22Rv1 (cell line): Measurements from ENCODE around the gene MAP3K5.

ENCODE experiments used
- CTCF ChIP-seq: fragments of 450-650 bp; IDR thresholded peaks from 2 replicates; pipeline ENCODE4 v1.5.1; 2017; ENCODE audit warnings: mild to moderate bottlenecking
- ZFX ChIP-seq: fragments of 450-650 bp; IDR thresholded peaks from 2 replicates; pipeline ENCODE4 v1.6.1; 2017; ENCODE audit warnings: antibody characterized with exemption, borderline replicate concordance

- TF ChIP-seq CTCF (peak; percentile 33), ZFX (no peak)
These were observed 30.9 kb upstream of the MAP3K5 start for GRCh38 chr6:136823128-136823660.
